HG03571 (cell line): ENCODE data around the gene ABCF2.
A peak's percentile ranks its signal among the peaks of the same experiment; 100 is the strongest.

Experiments used
- ATAC-seq: cut with Tn5 transposase; IDR thresholded peaks from one replicate; pipeline ENCODE4 v1.9.1; 2021; ENCODE audit not compliant: unreplicated experiment

ABCF2 gene

DNA sequence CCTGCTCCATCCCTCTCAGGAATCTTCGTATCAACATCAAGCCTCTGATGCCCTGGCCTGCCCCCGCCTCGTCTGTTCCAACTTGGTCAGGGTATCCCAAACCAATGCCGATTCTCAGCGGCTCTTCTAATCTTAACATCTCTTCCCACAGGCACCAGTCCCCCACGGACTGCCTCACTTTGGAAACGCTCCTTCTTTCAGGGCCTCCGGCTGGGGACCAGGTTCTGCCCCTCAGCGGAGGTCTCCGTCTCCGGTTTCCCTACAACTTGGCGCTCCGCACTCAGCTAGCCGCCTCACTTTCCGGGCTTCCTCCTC, 488 bp downstream of the ABCF2 start:
- ATAC-seq, result peak; percentile 10

DNA sequence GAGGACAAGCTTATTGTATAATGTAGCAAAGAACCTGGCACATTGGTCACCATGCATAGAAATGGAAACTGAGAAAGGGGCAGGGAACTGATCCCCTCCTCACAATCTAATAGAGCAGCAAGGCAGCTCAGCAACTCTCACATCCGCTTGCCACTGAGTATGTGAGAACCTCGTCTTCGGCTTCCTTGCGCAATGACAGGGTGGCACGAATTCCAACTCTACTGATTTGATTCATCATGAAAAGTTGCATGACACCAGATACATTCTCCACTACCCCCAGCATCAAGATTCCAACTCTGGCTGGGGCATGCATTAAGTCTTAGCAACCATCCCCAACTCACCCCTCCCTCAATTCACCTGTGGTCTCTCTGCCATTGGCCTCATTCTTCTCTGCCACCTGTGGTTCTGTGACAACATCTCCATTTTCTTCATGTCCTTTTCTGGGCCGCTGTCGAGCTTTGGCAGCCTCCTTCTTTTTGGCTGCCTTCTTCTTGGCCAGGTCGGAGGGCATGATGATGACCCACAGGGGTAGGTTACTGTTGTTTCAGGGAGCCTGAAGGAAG, 976 bp downstream of the ABCF2 start:
- ATAC-seq, result no peak

DNA sequence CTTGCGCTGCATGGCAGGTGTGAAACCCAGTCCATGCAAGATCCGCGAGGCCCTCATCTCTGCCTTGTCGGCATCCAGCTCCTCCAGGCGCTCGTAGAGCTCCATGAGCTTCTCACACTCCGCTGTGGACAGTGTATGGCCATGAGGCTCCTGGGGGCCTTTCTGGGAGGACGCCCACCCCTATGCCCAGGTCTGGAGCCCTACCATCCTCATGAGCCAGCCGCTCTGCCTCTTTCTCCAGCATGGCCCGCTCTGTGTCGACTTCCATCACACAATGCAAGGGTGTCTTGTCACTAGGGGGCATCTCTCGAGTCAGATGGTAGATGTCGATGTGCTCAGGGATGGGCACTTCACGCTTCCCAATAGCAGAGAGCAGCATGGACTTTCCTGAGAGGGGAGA, 3.3 kb downstream of the ABCF2 start:
- ATAC-seq, result no peak

DNA sequence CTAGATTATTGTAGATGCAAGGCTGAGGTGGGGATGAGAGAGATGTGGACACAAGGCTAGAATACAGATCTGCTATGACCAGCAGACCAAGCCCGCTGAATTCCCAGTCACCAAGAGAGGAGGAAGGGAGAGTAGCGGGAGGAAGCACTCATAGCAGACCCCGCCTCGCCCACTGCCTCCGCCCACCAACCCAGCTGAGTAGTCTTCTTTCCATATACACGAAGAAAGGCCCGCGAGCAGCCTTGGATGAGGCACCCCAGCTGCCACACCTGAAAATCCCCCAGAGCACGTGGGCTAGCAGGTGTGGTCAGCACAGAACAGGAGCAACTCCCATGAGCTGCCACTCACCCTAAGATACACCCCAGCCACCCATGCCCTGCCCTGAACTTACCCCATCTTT, 8.8 kb downstream of the ABCF2 start:
- no peak for ATAC-seq

DNA sequence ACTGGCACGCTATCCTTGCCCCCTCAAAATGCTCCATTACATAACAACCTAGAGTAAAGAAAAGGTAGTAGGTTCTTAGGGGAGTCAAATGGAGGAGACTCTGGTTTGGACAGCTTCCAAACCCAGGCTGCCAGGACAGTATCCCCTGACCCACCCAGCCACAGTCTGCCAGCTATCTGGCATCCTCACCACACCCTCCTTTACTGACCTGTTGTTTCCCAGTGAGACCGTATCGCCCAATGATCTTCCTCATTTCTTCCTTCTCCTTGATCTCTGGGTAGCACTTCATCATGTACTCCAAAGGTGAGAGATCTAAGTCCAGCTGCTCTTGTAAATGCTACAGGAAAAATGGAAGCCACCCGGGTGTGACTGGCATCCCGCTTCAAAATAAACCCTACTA, 11.6 kb downstream of the ABCF2 start:
- no peak for ATAC-seq

DNA sequence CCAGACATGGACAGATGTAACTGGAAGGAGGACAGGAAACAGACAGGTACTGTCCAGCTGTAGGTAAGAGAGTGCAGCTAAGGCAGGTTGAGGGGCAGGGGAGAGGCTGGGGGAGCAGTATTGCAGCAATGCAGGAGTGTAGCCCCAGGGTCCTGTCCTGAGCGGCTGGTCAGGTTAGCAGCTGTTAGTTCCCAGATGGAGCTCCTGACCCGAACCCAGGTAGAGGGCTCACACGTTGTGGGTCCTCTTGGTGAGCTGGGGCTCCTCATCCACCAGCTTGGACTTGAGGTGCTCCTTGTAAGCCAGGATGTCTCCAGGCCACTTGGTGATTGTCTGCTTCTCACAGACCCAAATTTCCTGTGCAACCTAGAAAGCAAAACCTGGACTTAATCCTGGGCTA, 13.2 kb downstream of the ABCF2 start:
- no peak for ATAC-seq

DNA sequence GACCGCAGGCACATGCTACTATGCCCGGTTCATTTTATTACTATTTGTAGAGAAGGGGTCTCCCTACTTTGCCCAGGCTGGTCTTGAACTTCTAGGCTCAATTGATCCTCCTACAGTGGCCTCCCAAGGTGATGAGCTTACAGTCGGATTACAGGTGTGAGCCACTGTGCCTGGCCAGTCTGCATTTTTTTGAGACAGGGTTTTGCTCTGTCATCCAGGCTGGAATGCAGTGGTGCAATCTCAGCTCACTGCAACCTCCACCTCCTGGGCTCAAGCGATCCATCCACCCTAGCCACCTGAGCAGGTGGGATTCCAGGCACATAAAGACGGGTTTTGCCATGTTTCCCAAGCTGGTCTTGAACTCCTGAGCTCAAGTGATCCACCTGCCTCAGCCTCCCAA, 14.4 kb downstream of the ABCF2 start:
- ATAC-seq, result no peak

DNA sequence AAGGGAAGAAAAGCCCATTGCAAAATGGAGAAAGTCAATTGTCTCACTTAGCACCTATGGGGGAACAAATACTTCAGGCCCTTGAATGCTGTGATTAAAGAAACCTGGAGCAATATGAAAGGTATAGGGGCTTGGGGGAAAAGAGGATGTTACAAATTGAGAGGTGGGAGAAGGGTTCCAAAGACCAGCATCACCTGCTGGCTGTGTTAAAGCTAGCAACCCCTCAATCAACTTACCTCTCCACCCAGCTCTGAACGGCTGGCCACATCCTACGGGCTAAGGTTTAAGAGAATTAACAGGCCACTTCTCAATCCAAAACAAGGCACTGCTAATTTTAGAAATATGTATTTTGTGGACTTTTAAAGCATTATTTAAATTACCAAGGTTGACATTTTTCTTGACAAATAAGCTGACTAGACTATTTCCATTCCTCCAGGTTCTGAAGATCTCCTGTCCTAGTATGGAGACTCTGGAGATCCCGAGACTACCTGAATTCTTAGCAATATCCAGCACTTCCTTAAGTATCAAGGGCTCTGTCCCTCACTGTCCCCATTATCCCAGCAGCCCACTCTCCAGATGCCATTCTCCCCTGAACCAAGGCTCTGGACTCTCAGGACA, 15.7 kb downstream of the ABCF2 start:
- no peak for ATAC-seq

DNA sequence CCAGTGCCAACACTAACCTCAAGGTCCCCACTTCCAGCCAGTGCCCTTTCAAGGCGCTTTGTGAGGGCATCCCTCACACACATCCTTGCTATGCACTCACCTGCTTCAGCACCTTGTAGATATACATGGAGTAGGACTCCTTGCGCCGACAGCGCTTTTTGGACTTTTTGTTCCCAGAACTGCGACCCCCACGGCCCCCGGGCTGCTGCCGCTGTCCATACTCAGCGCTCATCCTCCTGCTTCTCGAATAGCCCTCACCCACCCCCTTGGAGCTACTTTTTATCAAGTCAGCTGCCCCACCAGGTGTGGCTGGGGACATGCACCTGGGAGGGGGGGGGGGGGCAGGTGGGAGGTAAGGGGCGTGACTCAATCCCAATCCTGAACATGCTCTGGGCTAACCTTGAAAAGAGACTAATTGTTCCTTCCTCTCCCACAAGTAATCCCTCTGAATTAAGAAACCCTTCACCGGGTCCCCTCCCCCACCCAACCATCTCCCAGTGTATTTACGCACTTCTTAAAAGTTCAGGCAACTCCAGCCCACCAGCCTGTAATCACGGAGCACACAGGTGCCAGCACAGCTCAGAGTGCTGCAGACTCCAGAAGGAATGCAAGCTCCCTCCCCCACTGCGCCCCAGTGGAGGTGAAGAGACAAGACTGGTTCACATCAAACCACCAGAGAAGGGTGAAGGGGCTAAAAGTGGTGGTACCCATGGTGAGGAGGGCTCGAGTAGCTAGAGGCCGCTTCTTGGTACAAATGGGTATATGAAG, 16.7 kb downstream of the ABCF2 start, which contains the start of gene H2BK1:
H2BK1 (minus strand) TSS at position 402 of the 768 bp plus-strand sequence; CDS start at position 232, 170 bp downstream.
- no peak for ATAC-seq

DNA sequence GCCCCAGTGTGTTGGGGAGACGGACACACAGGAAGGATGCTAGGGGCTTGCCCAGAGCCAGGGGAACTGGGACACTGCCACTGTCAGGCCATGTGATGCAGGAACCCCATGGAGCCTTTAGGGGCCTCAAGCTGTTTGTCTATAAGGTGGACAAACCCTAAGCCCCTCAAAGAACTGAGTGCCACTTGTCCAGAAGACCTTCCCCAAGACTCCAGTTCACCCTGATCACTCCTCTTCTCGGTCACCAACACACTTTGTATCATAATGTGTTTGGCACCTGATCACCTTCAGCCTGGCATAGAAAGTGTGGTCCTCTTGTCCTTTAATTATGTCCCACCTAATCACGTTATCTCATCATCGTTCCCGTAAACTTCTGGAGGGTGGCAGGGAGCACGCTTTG, 17.4 kb downstream of the ABCF2 start:
- ATAC-seq, result no peak

DNA sequence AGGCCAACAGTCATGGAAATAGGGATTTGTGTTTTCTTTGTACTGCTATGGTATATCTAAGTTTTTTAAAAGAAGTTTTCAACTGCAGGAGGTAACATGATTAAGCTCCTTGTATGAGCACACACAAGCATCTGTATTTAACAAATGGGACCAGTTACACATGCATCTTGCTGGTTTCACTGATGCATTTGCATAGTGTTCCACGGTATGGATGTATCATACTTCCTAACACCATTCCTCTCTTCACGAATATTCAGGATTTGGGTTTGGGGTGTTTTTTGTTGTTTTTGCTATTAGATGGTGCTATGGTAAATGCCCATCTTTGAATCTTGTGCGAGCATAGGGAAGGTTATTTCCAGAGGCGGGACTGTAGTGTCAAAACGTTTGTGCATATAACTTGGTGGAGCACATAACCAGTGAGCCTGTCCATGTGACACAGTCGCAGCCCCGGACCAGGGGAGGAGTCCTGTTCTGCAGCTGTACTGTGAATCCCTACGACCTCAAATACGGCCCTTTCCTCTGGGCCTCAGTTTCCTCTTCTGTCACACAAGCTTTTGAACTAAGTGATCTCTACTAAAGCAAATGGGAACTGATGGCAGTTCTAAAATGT, 18.6 kb downstream of the ABCF2 start:
- no peak for ATAC-seq

DNA sequence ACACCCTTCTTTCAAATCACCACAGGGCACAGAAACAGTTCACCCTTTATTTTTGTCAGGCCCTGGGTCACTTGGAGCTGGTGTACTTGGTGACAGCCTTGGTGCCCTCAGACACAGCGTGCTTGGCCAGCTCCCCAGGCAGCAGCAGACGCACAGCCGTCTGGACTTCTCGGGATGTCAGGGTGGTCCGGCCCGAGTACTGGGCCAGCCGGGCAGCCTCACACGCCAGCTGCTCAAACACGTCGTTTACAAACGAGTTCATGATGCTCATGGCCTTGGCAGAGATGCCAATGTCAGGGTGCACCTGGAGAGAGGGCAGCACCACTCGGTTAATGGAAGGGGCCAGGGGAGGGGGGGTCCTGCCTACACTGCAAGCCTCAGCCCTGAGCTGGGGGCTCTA, 19.2 kb downstream of the ABCF2 start:
- ATAC-seq, result no peak

DNA sequence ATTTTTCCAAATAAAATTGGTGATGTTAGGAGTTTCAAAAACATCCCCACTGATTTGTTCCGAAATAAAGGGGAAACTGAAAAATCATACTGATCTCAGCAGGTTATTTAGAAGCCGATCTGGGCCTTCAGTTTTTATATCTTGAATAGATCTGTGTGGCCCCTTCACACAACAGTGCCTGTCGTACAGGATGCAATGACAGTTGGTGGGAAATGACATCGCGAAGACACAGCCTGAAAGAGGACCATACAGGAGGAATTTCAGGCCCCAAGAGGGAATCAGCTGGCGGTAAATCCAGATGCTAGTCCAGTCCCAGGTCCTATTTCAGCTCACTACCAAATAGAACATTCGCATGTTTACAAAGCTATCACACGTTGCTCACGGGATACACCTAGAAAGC, 19.7 kb downstream of the ABCF2 start:
- no peak for ATAC-seq

DNA sequence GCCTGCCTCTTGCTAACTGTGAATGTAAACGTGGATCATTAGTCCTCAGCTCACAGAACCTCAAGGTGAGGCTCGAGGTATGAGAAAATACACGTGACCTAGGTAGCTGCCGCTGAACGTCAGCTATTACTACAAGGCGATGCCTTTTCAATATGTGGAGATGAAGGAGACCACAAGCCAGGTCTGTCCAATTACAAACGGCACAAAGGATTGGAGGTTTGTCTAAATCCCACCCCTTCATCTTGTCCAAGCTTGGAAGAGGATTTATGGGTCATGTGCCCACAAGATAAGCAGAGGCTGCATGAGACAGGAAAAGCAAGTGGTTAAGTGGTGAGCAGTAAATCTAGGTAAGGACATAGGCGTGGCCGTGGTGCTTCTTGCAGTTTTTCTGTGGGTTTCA, 20.1 kb downstream of the ABCF2 start:
- no peak for ATAC-seq

DNA sequence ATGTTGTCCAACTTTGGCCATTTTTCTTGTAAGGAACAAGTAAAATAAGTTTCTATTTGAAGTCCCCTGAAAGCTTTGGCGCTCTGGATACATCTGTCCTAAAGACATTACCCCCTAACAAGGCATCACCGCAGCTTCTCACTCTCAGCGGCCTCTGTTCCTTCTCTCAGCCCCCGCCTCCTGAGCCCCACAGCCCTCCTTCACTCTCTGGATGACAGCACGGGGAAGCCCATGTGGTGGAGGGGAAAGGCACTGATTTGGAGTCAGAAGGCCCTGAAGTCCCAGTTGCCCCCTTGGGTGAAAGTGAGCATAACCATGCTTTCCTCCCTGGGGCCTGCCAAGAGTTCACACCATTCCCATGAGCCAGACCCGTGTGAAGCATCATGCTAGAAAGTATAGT, 21.3 kb downstream of the ABCF2 start:
- ATAC-seq, result no peak

DNA sequence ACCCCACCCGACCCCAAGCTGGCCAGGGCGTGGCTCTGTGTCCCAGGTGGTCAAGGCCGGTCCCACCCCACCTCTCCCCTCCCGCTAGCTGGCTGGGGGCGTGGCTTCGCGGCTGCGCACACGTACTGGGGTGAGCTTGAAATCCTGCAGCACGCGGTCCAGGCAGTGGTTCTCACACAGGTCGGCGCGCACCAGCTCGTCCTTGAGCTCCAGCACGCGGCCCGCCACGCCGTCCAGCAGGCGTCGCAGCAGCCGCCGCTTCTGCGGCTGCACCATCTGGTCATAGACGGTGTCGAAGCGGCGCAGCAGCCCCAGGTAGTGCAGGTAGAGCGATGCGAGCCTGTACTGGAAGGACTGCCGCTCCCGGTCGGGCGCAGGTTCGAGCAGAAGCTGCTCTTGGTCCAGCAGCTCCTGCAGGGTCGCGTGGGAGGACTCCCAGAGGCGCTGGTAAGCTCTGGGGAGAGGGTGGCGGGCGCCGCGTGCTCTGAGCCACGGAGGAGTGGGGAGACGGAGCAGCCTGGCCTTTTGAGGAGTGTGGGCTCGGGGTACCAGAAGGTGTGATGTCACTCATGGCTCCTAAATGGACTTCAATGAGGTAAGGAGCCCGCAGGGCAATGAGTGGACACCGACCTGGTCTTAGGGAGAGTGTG, 22.5 kb downstream of the ABCF2 start:
- no peak for ATAC-seq

DNA sequence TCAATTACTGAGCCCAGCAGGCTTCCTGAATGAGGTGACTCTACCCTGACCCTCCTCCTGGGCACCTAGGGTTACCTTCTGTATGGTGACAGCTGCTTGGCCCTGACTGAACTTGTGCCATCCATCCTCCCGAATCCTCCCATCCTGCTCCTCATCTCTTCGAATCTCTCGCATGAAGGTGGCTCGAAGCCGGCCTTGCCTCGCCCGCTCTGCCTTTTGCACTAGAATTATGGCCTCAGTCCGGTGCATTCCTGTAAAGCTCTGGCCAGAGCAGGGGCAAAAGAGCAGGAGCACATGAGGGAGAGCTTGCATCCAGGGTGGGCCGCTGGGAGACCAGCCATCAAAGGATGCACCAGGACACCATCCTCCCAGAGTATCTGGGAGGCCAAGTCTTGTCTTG, 24.2 kb downstream of the ABCF2 start:
- no peak for ATAC-seq

DNA sequence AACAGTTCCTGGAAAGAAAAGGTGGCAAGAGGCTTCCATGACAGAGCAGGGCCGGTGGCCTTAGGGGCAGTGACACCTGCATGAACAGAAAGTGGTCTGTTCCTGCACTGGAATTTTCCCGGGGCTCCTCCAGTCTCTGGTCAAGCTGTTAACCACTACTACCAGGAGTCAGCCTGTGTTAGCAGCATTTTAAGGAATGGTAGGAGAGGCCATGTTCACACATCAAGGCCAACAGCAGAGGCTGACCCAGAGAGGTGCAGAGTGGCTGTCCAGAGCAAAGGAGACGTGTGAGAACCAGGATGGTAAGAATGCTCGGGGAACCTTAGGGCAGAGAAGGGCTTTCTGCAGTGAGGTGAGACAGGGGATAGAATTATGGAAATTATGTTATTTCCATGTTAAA, 25.3 kb downstream of the ABCF2 start:
- no peak for ATAC-seq

DNA sequence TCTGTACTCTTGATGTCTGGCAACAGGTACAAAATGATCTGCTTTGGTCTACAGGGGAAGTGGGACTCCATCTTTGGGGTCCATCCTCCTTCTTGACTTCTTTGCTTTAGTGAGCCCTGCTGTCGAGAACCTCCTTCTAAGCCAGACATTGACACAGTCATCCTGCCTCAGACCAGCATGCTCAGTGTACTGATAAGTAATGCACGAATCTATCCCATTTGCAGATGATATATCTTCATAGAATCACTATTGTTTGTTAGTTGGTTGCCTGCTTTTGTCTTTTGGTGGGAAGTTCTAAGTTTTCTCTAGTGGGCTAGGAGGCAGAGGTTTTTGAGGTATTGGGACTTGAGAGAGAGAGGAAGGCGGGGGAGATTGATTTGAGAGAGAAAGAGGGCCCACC, 25.7 kb downstream of the ABCF2 start:
- no peak for ATAC-seq

DNA sequence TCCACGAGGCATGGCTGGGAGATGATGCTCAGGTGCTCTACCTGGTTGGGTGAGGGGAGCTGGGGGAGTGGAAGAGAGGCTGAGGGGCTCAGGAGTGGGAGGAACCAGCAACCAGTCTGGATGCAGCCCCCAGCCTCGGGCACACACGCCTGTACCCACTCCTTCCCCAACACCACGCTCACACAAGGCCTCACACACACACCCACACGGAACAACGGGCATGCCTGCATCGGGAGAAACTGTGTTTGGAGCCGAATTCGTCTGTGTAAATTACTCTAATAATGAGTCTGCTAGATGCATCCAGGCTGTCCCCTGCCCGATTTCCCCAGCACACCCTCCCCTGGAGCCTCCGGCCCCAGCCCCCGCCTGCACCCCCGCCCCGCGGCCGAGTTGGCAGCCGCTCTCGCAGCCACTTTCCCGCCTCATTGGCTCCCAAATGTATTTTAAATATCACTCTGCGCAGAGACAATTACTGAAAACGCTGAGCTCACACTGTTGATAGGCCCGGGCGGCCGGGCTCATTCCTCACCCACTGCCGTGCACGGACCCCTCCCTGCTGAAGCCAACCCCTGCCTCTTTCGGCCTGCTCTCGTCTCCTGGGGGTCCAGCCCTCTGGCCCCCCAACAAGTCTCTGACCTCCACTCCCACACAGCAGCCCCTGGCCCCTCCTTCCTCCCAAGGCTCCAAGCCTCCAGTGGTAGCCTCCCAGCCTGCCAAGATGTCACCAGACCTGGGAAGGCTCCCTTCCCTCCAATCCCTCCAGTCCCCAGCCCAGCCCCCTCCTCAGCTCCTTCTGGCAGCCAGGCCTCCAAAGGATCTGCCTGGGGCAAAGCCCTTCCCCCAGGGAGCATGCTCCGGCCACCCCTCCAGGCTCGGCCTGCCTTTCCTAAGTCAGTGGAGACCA, 27.8 kb downstream of the ABCF2 start:
- ATAC-seq, result no peak

DNA sequence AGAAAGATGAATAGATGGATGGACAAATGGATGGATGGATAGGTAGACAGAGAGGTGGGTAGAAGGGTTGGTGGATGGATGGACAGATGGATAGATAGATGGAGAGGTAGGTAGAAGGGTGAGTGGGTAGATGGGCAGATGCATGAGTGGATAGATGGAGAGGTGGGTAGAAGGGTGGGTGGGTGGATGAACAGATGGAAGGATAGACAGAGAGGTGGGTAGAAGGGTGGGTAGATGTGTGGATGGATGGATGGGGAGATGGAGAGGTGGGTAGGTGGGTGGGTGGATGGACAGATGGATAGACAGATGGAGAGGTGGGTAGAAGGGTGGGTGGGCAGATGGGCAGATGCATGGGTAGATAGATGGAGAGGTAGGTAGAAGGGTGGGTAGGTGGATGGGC, 29.1 kb downstream of the ABCF2 start:
- ATAC-seq, result no peak
